HEK293 (cell line): ENCODE data around the gene VCAM1.

ENCODE experiments used
- CTCF ChIP-seq: fragments of 450-650 bp; formaldehyde crosslinking; IDR thresholded peaks from 2 replicates; pipeline ENCODE4 v1.5.1; 2016; ENCODE audit warnings: missing biosample characterization, missing genetic modification characterization
- ZBTB11 ChIP-seq: fragments of 450-650 bp; formaldehyde crosslinking; conservative IDR thresholded peaks from 2 replicates; pipeline ENCODE4 v1.5.1; 2016; ENCODE audit warnings: low read depth, missing biosample characterization, missing genetic modification characterization
- ZNF114 ChIP-seq: fragments of 450-650 bp; formaldehyde crosslinking; IDR thresholded peaks from 2 replicates; pipeline ENCODE4 v1.5.0; 2017; ENCODE audit warnings: missing biosample characterization, missing genetic modification characterization

GRCh38 chr1:100708476-100709062, 11.0 kb upstream of the VCAM1 start:
- no peak for TF ChIP-seq ZNF114 (tag by site-specific recombination)
- no peak for TF ChIP-seq ZBTB11
- no peak for TF ChIP-seq CTCF
